Erythroblast (primary cell): ENCODE measurements around the gene CALML3.

Experiments used
- GATA1 ChIP-seq: IDR thresholded peaks from 2 replicates; pipeline ENCODE4 v1.6.1; 2011; ENCODE audit warnings: low read depth, mild to moderate bottlenecking, control low read depth, low read length, moderate library complexity
- POLR2A ChIP-seq: IDR thresholded peaks from 2 replicates; pipeline ENCODE4 v1.6.1; 2011; ENCODE audit warnings: mild to moderate bottlenecking, low read length

- TF ChIP-seq POLR2A = no peak
- TF ChIP-seq GATA1 = no peak
Observed at GRCh38 chr10:5569568-5569967, 44.8 kb downstream of the CALML3 start.
